Prostate gland (tissue), 2 donors: ENCODE measurements around the gene JARID2.

Experiments
- CTCF ChIP-seq, 4 experiments: fragments of 200-600 bp in 2 of 4; fragments of 450-650 bp in 2 of 4; sonication (generic) in 2 of 4; IDR thresholded peaks; 1 replicate in 3 of 4; 2 replicates in 1 of 4; pipeline ENCODE4 v1.5.1; 2016 to 2019; ENCODE audit warnings: antibody characterized with exemption in 4 of 4, mild to moderate bottlenecking in 2 of 4, moderate library complexity in 2 of 4
- POLR2A ChIP-seq: fragments of 450-650 bp; IDR thresholded peaks from one replicate; pipeline ENCODE4 v1.6.1; 2016; ENCODE audit warnings: antibody characterized with exemption, mild to moderate bottlenecking

DNA sequence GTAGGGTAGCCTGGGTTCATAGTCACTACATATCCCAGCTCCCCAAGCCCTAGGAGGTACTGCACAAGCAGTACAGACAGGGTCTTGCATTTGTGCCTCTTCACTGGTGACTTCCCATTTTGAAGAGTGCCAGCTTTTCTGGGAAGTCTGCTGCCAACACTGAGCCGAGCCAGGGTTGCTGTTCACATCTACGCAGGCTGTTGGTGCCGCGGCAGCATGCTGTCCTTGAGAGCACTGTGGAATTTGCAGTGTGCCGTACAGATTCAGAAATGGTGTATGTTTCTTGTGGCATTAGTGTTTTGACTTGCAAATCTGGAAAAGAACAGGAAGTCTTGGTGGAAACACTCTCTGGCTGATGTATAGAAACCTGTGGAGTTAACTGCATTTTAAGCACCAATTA, 67.5 kb downstream of the JARID2 start:
- TF ChIP-seq CTCF (IDR thresholded peaks at IDR 0.05), result no peak
- no peak for TF ChIP-seq POLR2A
